D341Med (cell line): ENCODE data around the gene RGS7.
"Not testable (repeated sequence)": the region's sequence is repeated elsewhere in the genome, so short reads cannot be mapped to it uniquely, and the experiment has no call there.

Experiments used
- DNase-seq: peaks from one replicate; pipeline ENCODE4 v3.0.0; 2012; ENCODE audit warnings: low spot score

RGS7 gene

GRCh38 chr1:240917976-240918375 is 439.0 kb downstream of the RGS7 start:
- DNase-seq = no peak

GRCh38 chr1:240914506-240914905 is 442.5 kb downstream of the RGS7 start:
- DNase-seq = no peak

GRCh38 chr1:240912821-240913220 is 444.2 kb downstream of the RGS7 start:
- no peak for DNase-seq

- no peak for DNase-seq
Measured at GRCh38 chr1:240909701-240910457, 447.1 kb downstream of the RGS7 start.

GRCh38 chr1:240906477-240906876 is 450.5 kb downstream of the RGS7 start:
- DNase-seq = no peak

- no peak for DNase-seq
Measured at GRCh38 chr1:240905225-240905765, 451.7 kb downstream of the RGS7 start.

GRCh38 chr1:240895424-240895823 is 461.6 kb downstream of the RGS7 start:
- not testable (repeated sequence) for DNase-seq

GRCh38 chr1:240888787-240889048 is 468.3 kb downstream of the RGS7 start:
- DNase-seq = no peak

- peak; percentile 79 for DNase-seq
Measured at GRCh38 chr1:240888039-240888786, 468.8 kb downstream of the RGS7 start.

- DNase-seq = no peak
Measured at GRCh38 chr1:240883490-240883889, 473.5 kb downstream of the RGS7 start.

GRCh38 chr1:240882656-240883308 is 474.2 kb downstream of the RGS7 start:
- not testable (repeated sequence) for DNase-seq

- no peak for DNase-seq
Measured at GRCh38 chr1:240878631-240879030, 478.4 kb downstream of the RGS7 start.

- no peak for DNase-seq
Measured at GRCh38 chr1:240877605-240878004, 479.4 kb downstream of the RGS7 start.

- no peak for DNase-seq
Measured at GRCh38 chr1:240876071-240876470, 480.9 kb downstream of the RGS7 start.

GRCh38 chr1:240869071-240869470 is 487.9 kb downstream of the RGS7 start:
- no peak for DNase-seq

GRCh38 chr1:240866724-240867123 is 490.3 kb downstream of the RGS7 start:
- DNase-seq = no peak

GRCh38 chr1:240860023-240860422 is 497.0 kb downstream of the RGS7 start:
- DNase-seq = no peak

GRCh38 chr1:240854367-240854766 is 502.6 kb downstream of the RGS7 start:
- DNase-seq = no peak

GRCh38 chr1:240847325-240847724 is 509.7 kb downstream of the RGS7 start:
- no peak for DNase-seq

GRCh38 chr1:240844486-240844885 is 512.5 kb downstream of the RGS7 start:
- no peak for DNase-seq

- no peak for DNase-seq
Measured at GRCh38 chr1:240843798-240844197, 513.2 kb downstream of the RGS7 start.

GRCh38 chr1:240836271-240836670 is 520.7 kb downstream of the RGS7 start:
- DNase-seq = no peak

GRCh38 chr1:240835291-240835690 is 521.7 kb downstream of the RGS7 start:
- DNase-seq = no peak
